ENCODE measurements around the gene ZNF326. TPM values are rescaled to one million over a fixed set of nuclear protein-coding genes. Genes with fewer than 3 reads are reported as not detected.

The ZNF326 gene
- total and polyA plus RNA-seq, 2 of the 4 experiments (the other 2 are of a cell fraction) = 4.5 to 17.0 TPM

- H3K79me1 ChIP-seq (ENCODE audit: low read depth in 1 of 2, low read length in 2 of 2) = no peaks in the 10 kb centered on the region
Measured at GRCh38 chr1:90045853-90046563, 51.1 kb downstream of the ZNF326 start.

More at GRCh38 chr1:90045853-90046563, 51.1 kb downstream of the ZNF326 start:
- Histone ChIP-seq H3K27ac (ENCODE audit: insufficient read depth, low read length) (no peak overlapping the region), H4K5ac (ENCODE audit: low read depth, low read length) (no peak overlapping the region), H2BK120ac (ENCODE audit: low read depth, low read length) (no peak overlapping the region), H3K9me1 (ENCODE audit: insufficient read depth, low read length) (no peaks in the 10 kb centered on the region), H2BK15ac (ENCODE audit: low read depth, low read length) (no peak overlapping the region), H2AK9ac (replicated peaks; ENCODE audit: low read depth, low read length, poor library complexity) (no peak overlapping the region), H4K8ac (ENCODE audit: low read depth in 2 of 2, low read length in 2 of 2) (no peak overlapping the region), H4K20me1 (ENCODE audit: insufficient read depth, low read length) (no peaks in the 10 kb centered on the region), H3K56ac (ENCODE audit: extremely low read depth, insufficient read depth, low read length) (no peak overlapping the region), H2BK5ac (ENCODE audit: low read depth, low read length, poor library complexity, severe bottlenecking) (no peak overlapping the region), H3K4ac (ENCODE audit: low read depth, low read length) (no peak overlapping the region), H2AFZ (replicated peaks; ENCODE audit: low read length, poor library complexity) (no peak overlapping the region), H3K4me1 (ENCODE audit: control insufficient read depth, insufficient read depth, low read length) (no peaks in the 10 kb centered on the region), H3K27me3 (ENCODE audit: control insufficient read depth, insufficient read depth, low read length) (peaks cover 10% of the 10 kb centered on the region), H2AK5ac (ENCODE audit: low read depth, low read length) (no peak overlapping the region), H3K18ac (ENCODE audit: low read depth, low read length) (no peak overlapping the region), H3K14ac (replicated peaks; ENCODE audit: low read depth, low read length) (no peak overlapping the region), H3K9ac (ENCODE audit: low read depth, low read length) (no peak overlapping the region), H3K4me3 (ENCODE audit: insufficient read depth, low read depth, low read length) (no peak overlapping the region), H2BK20ac (ENCODE audit: low read depth, low read length) (no peak overlapping the region), H3K9me3 (ENCODE audit: control insufficient read depth, insufficient read depth, low read length) (no peaks in the 10 kb centered on the region), H3K36me3 (ENCODE audit: control insufficient read depth, insufficient read depth, low read length) (no peaks in the 10 kb centered on the region), H3K4me2 (ENCODE audit: low read depth, low read length) (no peak overlapping the region), H4K91ac (ENCODE audit: insufficient read depth, low read depth, low read length) (no peak overlapping the region), H3K23ac (ENCODE audit: low read depth, low read length) (no peak overlapping the region)
- no TSS peak for BruUV-seq (replicated peaks)
- dilution Hi-C loops (cut with HindIII; ENCODE audit: low sequenced_read_pairs, unreplicated experiment) = no loop called here
- TF ChIP-seq CTCF (conservative IDR thresholded peaks at IDR 0.05; ENCODE audit: low read depth, low read length) = peak; percentile 61
- no peak for TF ChIP-seq MAZ (IDR thresholded peaks at IDR 0.05; ENCODE audit: borderline replicate concordance, low read depth, low read length)
- TF ChIP-seq BHLHE40 (IDR thresholded peaks at IDR 0.05; ENCODE audit: low read depth, low read length) = no peak
- TF ChIP-seq MXI1 (IDR thresholded peaks at IDR 0.05; ENCODE audit: borderline replicate concordance, low read depth, low read length) = no peak
- no peak for TF ChIP-seq NFE2L2 (IDR thresholded peaks at IDR 0.05; ENCODE audit: low read depth, low read length)
- TF ChIP-seq RFX5 (IDR thresholded peaks at IDR 0.05; ENCODE audit: low read depth, low read length) = no peak
- TF ChIP-seq CHD1 (IDR thresholded peaks at IDR 0.05; ENCODE audit: low read depth, low read length) = no peak
- TF ChIP-seq CEBPB (IDR thresholded peaks at IDR 0.05; ENCODE audit: low read depth, low read length) = no peak
- TF ChIP-seq RCOR1 (IDR thresholded peaks at IDR 0.05; ENCODE audit: insufficient replicate concordance, low read length) = no peak
- peak; percentile 57 for TF ChIP-seq RAD21 (IDR thresholded peaks at IDR 0.05; ENCODE audit: low read length)
- peak; percentile 31; the same call in 1 of the 2 replicates for TF ChIP-seq SMC3 (IDR thresholded peaks at IDR 0.05; ENCODE audit: low read depth, low read length)
- TF ChIP-seq, protein P1, sequence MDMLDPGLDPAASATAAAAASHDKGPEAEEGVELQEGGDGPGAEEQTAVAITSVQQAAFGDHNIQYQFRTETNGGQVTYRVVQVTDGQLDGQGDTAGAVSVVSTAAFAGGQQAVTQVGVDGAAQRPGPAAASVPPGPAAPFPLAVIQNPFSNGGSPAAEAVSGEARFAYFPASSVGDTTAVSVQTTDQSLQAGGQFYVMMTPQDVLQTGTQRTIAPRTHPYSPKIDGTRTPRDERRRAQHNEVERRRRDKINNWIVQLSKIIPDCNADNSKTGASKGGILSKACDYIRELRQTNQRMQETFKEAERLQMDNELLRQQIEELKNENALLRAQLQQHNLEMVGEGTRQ (IDR thresholded peaks at IDR 0.05; ENCODE audit: low read depth, low read length) = no peak
- TF ChIP-seq, protein P2, sequence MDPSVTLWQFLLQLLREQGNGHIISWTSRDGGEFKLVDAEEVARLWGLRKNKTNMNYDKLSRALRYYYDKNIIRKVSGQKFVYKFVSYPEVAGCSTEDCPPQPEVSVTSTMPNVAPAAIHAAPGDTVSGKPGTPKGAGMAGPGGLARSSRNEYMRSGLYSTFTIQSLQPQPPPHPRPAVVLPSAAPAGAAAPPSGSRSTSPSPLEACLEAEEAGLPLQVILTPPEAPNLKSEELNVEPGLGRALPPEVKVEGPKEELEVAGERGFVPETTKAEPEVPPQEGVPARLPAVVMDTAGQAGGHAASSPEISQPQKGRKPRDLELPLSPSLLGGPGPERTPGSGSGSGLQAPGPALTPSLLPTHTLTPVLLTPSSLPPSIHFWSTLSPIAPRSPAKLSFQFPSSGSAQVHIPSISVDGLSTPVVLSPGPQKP (IDR thresholded peaks at IDR 0.05; ENCODE audit: borderline replicate concordance, low read depth, low read length) = no peak
- TF ChIP-seq MAFK (IDR thresholded peaks at IDR 0.05; ENCODE audit: low read depth, low read length) = no peak
- in situ Hi-C loops (cut with MboI; ENCODE audit: low sequenced_read_pairs) = no loop called here
- intact Hi-C loops (cut with micrococcal nuclease) = loop anchor here (5.0 kb wide), 1 partner anchor 1121 kb away; no protein-coding TSS in a partner anchor
- ATAC-seq (ENCODE audit: low read depth) (peak; percentile 48), DNase-seq (peak; percentile 21)
- WGBS, 2 experiments (ENCODE audit: extremely low coverage in 2 of 2, insufficient read length in 1 of 2) = no CpG with 5 or more reads among the region's 2 CpGs
- CTCF ChIA-PET = interaction anchor here (0.5 to 1.5 kb wide), 4 partner anchors 12 to 1193 kb away, joined by 3 to 10 read pairs (median 4); no protein-coding TSS in a partner anchor
- POLR2A ChIA-PET (ENCODE audit: unreplicated experiment) = no interaction called here
